ENCODE data around the gene USP11. TPM values are rescaled to one million over a fixed set of nuclear protein-coding genes. Genes with fewer than 3 reads are reported as not detected.

The USP11 gene
- total RNA-seq, 1 donor from 2014 or later: 190 TPM

DNA sequence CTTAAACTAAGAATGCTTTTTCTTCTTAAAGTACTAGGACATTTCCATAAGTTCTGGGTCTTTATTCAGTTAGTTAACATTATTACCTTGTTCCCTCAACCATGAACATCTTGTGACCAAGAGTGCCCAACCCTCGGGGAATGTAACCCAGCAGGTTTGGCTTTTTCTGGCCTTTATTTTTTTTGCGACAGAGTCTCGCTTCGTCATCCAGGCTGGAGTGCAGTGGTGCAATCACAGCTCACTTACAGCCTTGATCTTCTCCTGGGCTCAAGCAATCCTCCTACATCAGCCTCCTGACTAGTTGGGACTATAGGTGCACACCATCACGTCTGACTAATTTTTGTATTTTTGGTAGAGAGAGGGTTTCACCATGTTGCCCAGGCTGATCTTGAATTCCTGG lies 65.1 kb downstream of the USP11 start:
- H3K4me3 Mint-ChIP-seq (ENCODE audit: unreplicated experiment): no peak overlapping the region
- H3K27me3 Mint-ChIP-seq (ENCODE audit: unreplicated experiment): no peaks in the 10 kb centered on the region
- no peak for DNase-seq
- no peak overlapping the region for H3K27ac Mint-ChIP-seq (ENCODE audit: unreplicated experiment)
- no peaks in the 10 kb centered on the region for H3K9me3 Mint-ChIP-seq (ENCODE audit: unreplicated experiment)
- no peaks in the 10 kb centered on the region for H3K4me1 Mint-ChIP-seq (ENCODE audit: low read depth, unreplicated experiment)
- TF ChIP-seq, protein P1, sequence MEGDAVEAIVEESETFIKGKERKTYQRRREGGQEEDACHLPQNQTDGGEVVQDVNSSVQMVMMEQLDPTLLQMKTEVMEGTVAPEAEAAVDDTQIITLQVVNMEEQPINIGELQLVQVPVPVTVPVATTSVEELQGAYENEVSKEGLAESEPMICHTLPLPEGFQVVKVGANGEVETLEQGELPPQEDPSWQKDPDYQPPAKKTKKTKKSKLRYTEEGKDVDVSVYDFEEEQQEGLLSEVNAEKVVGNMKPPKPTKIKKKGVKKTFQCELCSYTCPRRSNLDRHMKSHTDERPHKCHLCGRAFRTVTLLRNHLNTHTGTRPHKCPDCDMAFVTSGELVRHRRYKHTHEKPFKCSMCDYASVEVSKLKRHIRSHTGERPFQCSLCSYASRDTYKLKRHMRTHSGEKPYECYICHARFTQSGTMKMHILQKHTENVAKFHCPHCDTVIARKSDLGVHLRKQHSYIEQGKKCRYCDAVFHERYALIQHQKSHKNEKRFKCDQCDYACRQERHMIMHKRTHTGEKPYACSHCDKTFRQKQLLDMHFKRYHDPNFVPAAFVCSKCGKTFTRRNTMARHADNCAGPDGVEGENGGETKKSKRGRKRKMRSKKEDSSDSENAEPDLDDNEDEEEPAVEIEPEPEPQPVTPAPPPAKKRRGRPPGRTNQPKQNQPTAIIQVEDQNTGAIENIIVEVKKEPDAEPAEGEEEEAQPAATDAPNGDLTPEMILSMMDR (IDR thresholded peaks at IDR 0.05; ENCODE audit: partially characterized antibody, unreplicated experiment): no peak
- no peaks in the 10 kb centered on the region for H3K36me3 Mint-ChIP-seq (ENCODE audit: unreplicated experiment)

Other genes starting within 250 kb of the USP11 start
- 2.7 TPM for gene RGN, start 154.6 kb upstream of the USP11 start, total RNA-seq (ENCODE audit: unreplicated experiment)
- gene NDUFB11, start 88.3 kb upstream of the USP11 start, total RNA-seq (ENCODE audit: unreplicated experiment): 161 TPM
- gene RBM10, start 87.8 kb upstream of the USP11 start, total RNA-seq (ENCODE audit: unreplicated experiment): 74.6 TPM
- gene UBA1, start 39.2 kb upstream of the USP11 start, total RNA-seq (ENCODE audit: unreplicated experiment): 503 TPM
- gene CDK16, start 14.3 kb upstream of the USP11 start, total RNA-seq (ENCODE audit: unreplicated experiment): 181 TPM
- 2.9 TPM for gene ZNF157, start 137.6 kb downstream of the USP11 start, total RNA-seq (ENCODE audit: unreplicated experiment)

Data from glutamatergic neuron (in vitro differentiated cells).